NCI-H748 (cell line): Measurements from ENCODE around the gene NTMT1.
"Not testable (repeated sequence)": the region's sequence is repeated elsewhere in the genome, so short reads cannot be mapped to it uniquely, and the experiment has no call there.

Source experiments
- DNase-seq: peaks from one replicate; lab custom pipeline; 2025; ENCODE audit not compliant: unreplicated experiment; lab: John Stamatoyannopoulos, UW

The NTMT1 gene

DNA sequence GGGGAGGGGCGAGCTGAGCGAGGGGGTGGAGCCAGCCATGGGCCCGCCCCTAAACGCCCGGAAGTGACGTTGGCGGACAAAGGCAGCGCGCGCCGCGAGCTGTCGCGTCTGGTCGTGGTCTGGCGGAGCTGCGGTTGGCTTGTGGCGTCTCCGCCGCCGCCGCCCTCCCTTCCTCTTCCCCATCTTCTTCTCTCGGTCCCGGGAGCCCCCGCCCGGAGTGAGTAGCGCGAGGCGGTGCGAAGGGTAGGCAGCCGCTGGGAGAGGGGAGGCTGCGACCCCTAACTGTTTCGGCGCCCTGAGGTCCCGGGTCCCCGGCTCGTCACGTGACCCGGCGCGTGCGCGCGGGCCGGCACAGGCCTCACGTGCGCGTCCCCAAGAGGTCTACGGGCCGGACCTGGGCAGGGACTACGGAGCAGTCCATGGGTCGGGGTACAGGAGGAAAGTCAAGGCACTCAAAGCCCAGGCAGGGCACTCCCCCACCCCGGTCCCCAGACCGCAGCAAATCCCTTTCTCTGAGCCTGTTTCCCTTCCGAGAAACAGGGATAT lies at the start of gene NTMT1:
Gene NTMT1 (plus strand): TSS at position 85 of the 546 bp plus-strand sequence. CDS start 6,541 bp downstream, outside the sequence.
- peak; percentile 82 for DNase-seq

- DNase-seq: no peak
These were observed 49.1 kb upstream of the NTMT1 start for GRCh38 chr9:129576546-129577543.

DNA sequence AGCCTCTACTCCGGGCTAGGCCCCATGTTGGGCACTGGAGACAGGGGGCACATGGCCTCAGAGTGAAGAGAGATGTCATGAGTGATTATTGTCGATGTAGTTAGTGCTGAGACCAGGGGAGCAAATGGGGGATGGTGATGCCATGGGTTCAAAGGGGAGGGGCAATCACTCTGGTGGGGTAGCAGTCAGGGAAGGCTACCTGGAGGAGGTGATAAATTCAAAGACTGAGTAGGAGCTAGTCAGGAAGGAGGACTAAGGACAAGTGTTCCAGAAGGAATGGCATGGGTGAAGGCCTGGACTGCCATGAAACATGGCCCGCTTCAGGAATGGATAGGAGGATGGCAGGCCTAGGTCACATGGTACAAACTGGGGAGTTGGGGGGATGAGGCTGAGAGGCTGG lies 46.7 kb upstream of the NTMT1 start:
- DNase-seq: no peak

- DNase-seq: no peak
These were observed 45.6 kb upstream of the NTMT1 start for GRCh38 chr9:129580211-129580915.

DNA sequence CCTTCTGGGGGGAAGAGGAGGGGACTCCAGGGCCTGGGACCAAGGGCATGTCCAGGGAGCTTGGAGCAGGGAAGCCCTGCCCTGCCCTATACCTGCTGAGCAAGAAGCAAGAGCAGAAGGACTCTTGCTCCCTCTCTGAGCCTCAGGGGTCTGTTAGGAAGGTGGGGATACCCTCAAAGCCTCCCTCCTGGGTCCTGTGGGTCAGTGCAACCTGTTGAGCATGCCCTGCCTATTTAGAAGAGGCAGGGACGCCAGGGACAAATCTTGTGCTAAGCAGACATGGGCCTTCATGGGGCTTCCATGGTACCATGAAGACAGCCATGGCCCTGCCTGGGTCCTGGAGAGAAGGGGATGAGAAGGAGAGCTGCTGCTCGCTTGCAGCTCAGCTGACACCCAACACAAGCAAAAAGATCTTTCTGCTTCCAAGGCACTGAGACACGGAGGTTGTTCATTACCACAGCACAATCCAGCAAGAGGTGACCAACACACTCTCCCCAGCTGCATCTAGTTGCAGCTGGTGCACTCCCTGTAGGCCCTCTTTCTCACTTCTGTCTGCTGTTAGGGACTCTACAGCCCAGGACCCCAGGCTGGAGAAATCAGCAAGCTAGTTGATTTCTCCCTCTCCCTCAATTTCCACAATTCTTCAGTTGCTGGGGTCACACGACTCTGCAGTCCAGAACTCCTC lies 44.3 kb upstream of the NTMT1 start:
- DNase-seq: no peak

- DNase-seq: no peak
These were observed 43.1 kb upstream of the NTMT1 start for GRCh38 chr9:129582855-129583254.

DNA sequence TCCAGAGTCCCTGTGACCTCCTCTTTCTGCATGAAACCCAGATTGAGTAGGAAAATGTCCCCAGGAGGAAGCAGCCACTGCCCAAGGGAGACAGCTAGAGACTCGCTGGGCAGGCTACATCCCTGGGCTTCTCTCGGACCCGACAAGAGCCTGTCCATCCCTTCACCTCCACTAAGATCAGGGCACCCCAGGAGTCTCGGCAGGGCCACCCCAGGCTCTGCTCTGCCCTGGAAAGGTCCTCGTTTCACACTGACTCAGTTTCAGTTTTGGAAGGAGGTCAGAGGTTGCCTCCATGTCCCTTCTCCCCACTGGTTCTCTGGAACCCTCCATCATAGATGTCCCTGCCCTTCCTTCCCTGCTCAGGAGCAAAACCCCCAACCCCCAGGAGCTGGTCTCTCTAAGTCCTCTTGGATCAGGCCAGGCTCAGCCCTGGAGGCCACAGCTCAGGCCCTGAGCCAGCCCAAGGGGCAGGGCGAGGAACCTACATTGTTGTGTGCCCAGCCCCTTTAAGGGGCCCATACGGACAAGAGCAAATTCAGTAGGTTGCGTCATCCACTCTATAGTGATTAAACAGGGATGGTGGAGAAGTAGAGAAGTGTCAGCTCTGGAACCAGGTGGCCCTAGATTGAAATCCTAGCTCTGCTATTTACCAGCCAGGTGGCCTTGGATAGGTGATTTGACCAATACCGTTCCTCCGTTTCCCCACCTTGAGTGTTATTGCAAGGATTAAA lies 42.5 kb upstream of the NTMT1 start:
- no peak for DNase-seq

GRCh38 chr9:129584136-129584535 lies 41.8 kb upstream of the NTMT1 start:
- peak; percentile 58 for DNase-seq

DNA sequence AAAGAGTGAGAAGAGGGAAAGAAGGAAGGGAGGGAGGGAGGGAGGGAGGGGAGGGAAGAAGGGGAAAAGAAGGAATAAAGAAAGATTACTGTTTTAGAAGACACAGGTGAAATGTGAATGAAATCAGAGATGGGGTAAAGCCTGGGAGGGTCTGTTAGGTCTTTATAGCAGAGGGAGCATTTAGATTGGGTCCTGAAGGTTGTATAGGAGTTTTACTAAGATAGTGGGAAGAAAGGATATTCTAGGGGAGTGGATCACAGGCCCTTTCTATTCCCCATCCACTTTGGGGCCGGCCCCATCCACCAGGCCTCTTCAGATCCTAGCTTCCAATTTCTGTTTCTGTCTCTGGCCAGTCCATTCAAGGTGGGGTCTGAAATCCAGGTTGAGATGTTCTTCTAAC lies 40.6 kb upstream of the NTMT1 start:
- DNase-seq: no peak

DNA sequence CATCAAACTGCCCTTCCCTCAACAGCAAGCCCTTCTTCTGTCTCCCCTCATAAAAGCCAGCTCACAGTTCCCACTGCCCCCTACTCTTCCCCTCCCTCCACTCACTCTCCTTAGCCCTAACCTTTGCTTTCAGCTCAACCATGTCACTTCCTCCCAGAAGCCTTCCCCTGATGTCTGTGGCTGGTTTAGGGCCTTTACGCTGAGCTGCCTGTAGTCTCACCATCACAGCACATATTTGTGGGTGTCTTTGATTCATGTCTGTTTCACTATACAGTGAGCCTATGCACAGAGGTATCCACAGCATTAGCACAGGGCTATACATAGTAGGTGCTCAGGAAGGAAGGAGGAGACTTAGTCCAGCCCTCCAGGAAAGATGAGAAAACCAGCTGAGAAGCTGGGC lies 39.7 kb upstream of the NTMT1 start:
- no peak for DNase-seq

- DNase-seq: no peak
These were observed 39.3 kb upstream of the NTMT1 start for GRCh38 chr9:129586685-129587084.

- peak; percentile 11 for DNase-seq
These were observed 38.3 kb upstream of the NTMT1 start for GRCh38 chr9:129587487-129588262.

GRCh38 chr9:129590466-129590865 lies 35.5 kb upstream of the NTMT1 start:
- no peak for DNase-seq

- DNase-seq: no peak
These were observed 34.0 kb upstream of the NTMT1 start for GRCh38 chr9:129591916-129592315.

GRCh38 chr9:129592790-129593189 lies 33.2 kb upstream of the NTMT1 start:
- DNase-seq: not testable (repeated sequence)

- DNase-seq: no peak
These were observed 31.3 kb upstream of the NTMT1 start for GRCh38 chr9:129594632-129595031.

DNA sequence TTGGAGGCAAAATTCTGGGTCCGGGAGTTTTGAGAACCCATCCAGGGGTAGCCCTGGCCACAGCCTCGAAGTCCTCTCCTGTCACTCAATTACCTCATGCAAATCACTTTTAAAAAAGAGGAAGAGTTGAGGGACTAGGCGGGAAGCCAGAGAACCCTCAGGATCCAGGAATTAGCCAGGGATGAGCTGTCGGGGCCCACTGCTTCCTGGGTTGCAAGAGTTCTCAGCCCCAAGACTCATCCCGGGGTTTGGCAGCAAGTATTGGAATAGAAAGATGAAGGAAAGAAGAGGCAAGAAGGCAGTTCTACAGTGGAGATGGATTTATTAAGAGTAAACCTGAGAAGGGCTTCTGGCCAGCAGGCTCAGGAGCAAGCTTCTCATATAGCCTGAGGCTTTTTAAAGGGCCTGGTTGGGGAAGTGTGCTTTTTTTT lies 30.6 kb upstream of the NTMT1 start:
- no peak for DNase-seq

DNA sequence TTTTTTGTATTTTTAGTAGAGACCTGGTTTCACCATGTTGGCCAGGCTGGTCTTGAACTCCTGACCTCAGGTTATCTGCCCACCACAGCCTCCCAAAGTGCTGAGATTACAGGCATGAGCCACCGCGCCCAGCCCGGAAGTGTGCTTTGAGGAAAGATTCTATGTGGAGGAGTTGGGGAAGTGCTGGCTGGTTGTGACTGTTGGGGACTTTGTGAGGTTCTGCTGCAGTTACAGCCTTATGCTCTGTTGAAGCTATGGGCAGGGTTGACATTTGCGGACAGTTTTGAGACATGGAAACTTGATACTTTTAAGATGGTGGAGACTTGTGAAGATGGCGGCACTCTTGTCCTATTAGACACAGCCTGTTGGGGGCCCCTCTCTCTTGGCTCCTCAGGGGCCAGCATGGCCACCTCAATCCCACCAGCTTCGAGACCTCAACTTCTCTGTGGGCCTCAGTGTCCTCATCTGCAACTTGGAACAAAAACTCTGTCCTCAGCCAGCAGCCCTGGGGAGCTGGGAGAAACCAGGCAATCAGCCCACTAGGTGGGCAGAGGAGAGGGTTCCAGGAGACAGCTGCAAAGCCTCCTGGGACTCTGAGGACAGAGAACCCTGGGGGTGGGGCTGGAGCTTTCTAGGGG lies 29.9 kb upstream of the NTMT1 start:
- no peak for DNase-seq
